HG03571 (cell line): Measurements from ENCODE around the gene USP44.

Experiments used
- ATAC-seq: cut with Tn5 transposase; IDR thresholded peaks from one replicate; pipeline ENCODE4 v1.9.1; 2021; ENCODE audit not compliant: unreplicated experiment

The USP44 gene

DNA sequence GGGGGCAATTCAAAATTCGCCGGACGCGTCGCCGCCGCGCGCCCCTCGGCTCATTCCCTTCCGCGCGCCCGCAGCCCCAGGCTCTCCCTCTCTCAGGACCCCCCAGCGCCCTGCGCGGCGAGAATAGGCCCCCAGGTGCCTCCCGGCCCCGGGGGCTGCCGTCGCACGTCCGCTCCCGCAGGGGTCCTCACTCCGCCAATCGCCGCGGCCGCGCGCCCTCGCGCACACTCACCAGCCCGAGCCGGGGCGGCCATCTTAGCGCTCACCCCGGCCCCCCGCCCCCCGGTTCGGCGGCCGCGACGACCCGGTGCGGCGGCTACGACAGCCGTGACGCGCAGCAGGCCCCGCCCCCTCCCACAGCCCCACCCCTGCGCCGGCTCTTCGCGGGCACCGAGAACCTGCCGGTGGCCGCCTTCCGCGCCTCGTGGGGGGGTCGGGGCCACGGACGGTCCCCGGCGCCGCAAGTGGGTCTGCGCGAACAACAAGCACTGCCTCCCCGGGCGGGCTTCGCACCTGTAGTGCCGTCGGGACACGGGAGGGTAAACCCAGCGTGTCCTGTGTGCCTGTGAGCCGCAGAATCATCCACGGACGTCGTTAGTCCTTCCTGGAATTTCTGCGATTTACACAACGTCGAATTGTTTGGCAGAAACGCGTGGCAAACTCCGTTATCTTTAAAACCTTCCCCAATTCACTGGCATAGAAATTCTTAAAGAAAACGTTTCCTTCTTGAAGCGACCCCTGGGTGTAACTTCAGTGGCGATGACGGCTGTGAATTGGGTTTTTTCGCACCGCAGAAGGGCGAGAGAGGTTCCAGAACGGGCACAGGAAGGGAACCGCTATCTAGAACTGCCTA is 2.5 kb downstream of the USP44 start:
- no peak for ATAC-seq

DNA sequence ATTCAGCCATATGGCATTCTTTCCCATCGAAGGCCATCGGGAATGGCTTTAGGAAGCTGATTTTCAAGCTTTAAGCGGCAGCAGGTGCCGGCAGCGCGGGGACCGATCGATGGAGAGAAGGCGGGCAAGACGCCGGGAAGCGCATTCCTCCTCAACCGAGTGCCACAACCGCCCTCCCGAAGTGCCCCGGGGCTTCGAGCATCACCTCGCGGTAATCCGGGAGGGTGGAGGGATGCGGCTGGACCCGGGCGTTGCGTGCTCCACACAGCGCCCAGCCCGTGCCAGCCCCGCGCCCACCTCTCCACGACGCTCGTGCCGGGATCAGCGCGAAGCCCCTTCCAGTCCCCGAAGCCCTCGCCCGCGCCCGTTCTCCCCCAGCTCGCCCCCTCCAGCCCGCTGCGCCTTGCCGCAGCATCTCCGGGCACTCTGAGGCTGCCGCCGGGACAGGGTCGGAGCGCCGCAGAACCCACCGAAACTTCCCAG is 3.2 kb downstream of the USP44 start:
- no peak for ATAC-seq

DNA sequence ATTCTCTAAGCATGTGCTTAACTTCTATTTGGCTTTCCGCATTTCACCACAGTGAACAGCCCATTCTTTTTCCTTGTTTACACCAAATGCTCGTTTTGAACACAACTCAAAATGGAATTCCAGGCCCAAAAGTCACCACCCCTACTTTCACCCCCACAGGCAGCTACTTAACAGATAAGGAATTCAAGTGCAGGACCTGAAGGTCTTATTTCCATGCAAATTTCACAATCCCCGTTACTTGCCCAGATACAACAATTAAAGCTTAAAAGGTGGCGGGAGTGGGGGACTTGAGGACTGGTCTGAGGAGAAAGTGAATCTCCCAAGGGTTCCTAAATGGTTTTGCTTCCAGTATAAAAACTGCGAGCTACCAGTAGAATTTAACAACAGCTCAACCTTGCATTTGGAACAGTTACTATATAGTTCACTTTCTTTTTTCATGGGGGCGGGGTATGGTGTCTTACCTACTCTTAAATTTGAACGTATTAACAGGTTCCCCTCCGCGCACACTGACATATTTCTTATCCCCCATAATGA is 3.7 kb downstream of the USP44 start:
- no peak for ATAC-seq

DNA sequence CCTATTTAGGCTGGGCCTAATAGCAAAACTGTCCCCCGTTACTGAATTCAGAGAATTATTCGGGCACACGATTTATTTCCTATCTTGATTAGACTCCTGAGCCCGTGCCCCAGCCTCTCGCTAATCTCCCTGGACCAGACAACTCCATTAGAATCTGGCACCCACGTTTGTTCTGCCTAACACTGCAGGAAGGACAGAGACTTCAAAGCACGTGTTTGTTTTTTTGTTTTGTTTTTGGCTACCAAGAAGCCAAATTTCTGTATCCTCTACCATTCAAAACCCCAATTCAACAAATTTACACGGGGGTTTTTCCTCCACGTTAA is 4.8 kb downstream of the USP44 start:
- no peak for ATAC-seq

DNA sequence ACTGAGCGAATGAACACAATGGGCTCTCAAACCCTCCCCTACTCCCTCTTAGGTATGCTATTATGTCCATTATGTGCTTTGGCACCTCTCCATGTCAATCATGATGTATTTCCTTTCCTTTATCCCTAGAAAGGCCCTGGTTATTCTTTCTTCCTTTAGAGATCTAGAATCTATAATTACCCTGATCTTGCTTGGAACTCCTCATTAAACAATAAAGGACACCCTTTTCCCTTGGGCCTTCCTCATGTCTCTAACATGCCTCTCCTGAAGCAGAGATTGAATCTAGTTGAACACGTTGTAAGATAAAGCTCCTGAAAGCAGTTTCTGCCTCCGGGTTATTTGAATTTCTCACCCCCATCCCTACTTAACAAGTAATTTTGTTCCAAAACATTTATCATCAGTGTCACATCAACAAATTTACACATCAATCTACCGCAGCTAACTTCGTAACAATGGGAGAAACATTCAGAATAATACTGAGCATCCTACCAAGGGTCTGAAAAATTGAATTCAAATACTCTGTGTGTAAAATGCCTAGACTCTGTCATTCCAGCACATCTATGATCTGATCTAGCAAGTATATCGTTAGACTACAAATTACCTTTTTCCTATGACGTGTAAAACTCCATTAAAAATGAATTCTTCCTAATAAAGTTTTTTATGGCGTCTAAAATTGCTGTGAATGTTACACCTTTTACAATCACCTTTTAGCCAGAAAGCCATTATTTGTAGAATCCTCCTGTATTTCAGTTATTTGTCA is 5.4 kb downstream of the USP44 start:
- ATAC-seq = no peak

DNA sequence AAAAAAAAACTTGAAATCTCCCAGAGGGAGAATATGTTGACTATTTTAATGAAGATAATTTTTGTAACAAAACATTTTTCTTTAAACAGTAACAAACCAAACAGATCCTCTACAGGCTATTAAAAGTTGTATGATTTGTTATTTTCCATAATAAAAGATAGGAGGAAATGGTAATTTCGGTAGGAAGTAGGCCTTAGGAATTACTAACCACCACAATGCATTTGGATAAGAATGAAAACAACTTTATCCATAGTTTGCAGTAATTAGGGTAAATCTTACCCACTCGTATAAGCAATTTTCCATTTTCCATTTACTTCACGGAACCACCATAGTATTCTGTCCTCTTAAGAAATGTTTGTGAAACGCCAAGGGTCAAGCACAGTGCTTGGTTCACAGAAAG is 6.0 kb downstream of the USP44 start:
- no peak for ATAC-seq

DNA sequence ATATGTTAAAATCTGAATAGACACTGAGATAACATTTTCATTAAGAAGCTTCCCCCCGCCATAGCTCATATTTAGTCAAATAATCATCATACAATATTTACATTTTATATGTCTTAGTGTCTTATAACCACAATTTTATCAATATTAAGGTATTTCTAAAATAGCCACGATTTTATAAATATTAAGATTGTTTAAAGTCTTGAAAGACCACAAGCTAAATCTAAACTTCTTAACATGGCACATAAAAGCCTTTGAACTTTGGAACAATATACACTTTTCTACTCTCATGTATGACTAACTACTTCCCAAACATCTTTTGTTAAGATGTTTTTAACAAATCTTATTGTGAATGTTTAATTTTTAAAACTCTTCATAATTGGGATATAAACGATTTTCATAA is 6.5 kb downstream of the USP44 start:
- no peak for ATAC-seq

DNA sequence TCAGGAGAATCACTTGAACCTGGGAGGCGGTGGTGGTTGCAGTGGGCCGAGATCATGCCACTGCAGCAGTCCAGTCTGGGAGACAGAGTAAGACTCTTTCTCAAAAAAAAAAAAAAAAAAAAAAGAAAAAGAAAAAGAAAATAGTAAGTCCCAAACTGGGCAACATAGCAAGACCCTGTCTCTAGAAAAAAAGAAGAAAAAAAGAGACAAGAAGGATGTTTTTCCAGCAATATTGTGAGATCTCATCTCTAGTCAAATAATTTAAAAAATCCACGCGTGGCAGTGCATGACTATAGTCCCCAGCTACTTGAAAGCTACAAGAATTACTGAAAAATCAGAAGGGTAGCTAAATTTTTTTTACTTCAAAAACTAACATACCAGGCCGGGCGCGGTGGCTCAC is 8.0 kb downstream of the USP44 start:
- ATAC-seq = no peak

DNA sequence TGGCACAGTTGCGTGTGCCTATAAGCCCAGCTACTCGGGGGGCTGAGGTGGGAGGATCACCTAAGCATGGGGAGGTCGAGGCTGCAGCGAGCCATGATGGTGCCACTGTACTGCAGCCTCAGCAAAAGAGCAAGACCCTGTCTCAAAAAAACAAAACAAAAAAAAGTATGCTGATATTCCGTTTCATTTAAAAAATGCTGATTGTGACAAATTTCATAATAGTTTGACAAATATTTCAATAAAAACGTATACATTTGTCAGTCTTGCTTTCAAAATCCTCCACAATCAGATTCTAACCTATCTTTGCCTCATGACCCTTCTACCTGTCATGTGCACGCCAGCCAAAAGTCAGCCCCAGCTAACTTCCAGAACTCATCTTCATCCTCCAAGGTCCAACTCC is 9.8 kb downstream of the USP44 start:
- ATAC-seq = no peak

DNA sequence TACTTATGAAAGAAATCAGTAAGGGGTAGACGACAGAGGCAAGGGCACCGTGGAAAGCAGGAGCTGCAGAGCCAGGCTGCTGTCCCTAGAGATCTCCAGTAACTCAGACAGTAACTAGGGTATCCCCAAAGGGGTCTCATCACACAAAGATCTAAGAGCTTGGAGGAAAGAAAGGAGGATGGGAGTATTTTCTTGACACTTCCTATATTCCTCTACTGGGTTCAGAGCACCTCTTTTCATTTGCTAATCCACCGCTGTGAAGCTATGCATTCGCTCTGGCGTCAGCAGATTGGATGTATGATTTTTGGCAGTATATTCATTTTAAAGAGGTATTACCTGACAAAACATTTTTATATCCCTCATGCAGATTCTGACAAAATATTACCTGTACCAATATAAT is 12.6 kb downstream of the USP44 start:
- no peak for ATAC-seq

DNA sequence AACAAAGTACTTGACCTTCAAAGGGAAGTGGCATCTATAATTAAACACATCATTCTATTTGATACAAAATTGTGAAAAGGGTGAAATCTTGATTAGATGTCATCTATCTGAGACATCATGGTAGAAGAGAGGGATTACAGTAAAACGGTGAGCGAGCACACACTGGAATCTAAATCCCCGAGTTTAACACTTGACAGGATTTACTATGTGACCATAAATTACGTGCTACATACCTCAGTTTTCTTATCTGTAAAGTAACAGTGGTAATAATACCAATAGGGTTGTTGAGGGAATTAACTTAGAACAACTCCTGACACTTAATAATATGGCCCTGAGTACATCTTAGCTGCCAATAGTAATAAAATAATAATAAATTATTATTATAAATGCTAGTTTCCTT is 13.3 kb downstream of the USP44 start:
- no peak for ATAC-seq

DNA sequence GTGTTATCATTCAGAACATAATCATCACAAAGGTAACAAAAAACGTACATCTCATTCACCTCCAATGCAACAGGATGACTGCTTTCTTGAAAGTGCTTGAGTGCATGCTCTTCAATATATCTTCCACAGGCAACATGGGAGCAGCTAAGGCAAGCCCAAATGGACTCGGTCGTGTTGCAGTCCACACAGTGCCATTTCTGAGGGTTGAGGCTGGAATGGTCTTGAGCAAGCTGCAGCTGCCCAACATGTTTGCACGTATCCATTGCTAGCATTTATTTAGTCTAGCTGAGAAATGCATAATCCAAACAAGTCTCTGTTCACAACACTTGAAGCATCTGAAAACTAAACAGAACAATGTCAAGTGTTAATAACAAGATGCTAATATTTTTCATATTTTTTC is 17.3 kb downstream of the USP44 start:
- ATAC-seq = no peak

DNA sequence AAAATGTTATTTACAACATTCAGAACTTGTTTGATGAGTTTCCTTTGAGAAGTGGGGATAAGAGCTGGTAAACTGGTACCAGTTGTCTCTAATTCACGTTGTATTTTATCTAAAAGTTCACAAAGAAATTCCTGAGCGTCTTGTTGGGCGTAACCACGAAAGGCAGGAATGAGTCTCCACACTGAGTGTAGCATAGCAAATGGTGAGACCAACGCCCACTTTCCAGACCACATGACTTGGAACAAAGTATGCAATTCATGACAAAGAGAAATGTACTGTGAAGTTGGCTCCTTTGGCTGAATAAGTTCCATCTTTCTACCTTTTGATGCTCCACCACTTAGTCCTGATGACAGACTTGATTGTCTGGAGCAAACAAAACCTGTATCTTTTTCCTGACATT is 18.4 kb downstream of the USP44 start:
- no peak for ATAC-seq

DNA sequence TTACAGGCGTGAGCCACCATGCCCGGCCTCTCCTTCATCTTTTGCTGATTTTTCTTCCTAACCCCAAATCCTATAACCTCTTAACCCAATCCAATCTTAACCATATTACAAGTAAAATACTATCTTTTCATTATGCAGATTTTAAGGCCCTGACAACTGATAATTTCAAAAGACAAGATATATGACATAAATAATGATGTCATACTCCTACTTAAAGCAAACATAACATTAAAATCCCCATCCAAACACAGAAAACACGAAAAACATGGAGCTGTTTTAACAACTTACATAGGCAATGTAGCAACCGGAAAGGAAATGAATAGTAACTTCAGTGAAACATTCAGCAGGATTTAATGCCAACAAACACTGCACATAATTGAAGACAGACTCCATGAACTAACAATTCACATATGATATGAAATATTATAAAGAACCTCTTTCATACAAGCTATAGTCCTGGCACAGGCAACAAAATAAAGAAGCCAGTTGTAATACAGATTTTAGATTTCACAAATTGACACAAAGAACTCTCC is 21.5 kb downstream of the USP44 start:
- no peak for ATAC-seq

DNA sequence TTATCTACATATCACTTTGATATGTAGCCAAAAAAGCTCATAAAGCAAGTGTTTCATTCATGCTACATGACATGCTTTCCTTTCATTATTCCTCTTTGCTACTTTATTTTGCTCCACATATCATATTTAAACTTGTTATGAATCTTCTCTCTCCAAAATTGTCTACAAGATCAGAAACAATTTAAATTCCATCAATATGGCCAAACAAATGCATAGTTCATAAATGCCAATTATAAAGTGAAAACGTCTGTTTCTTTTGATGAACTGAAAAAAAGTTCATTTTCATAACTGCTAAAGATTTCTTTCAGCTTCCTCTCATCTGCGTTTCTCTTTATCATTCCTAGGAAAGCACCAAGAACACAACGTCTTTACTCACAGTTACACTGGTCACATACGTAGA is 22.8 kb downstream of the USP44 start:
- ATAC-seq = no peak

DNA sequence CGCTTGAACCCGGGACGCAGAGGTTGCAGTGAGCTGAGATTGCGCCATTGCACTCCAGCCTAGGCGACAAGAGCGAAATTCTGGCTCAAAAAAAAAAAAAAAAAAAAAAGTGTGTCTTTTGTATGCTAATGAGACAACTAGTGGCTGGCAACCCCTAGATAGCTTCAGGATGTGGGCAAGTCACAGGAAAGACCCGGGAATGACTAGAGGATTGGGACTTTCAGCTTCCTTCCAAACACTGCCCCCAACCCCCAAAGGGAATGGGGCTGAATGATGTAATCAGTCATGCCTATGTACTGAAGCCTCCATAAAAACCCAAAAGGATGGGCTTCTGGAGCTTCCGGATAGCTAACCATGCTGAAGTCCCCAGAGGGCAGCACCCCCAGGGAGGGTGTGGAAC is 28.6 kb downstream of the USP44 start:
- no peak for ATAC-seq

DNA sequence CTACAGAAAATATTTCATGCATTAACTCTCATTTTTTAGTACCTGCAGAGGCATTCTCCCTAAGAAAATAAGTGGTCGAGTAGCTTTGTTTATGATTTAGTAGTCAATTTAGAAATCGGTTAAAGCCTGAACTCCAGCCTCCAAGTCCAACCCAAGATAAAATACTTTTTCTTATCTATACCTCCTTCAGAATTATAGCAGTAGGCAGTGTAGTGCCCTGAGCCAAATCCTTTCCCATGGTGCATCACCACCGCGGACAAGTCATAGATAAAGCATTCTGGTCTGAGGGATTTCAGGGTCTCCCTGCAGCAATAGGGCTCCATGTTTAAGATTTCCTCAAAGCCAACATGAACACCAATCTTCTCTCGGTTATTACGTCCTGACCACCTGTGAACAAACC is 30.5 kb downstream of the USP44 start:
- ATAC-seq = no peak

DNA sequence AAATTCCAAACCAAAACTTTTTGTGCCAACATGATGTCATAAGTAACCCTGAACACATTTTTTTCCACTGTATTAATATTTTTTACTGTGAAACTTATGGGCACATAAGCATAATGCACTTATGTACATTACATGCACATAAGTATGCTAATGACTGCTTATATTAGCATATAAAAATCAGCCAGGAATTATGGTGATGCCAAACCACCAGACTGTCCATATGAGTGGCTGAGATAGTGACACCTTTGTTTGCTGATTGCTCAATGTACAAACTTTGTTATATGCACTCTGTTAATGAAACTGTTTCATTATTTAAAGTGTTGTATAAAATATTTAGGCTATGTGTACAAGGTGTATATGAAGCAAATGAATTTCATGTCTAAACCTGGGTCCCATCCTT is 32.3 kb downstream of the USP44 start:
- ATAC-seq = no peak

DNA sequence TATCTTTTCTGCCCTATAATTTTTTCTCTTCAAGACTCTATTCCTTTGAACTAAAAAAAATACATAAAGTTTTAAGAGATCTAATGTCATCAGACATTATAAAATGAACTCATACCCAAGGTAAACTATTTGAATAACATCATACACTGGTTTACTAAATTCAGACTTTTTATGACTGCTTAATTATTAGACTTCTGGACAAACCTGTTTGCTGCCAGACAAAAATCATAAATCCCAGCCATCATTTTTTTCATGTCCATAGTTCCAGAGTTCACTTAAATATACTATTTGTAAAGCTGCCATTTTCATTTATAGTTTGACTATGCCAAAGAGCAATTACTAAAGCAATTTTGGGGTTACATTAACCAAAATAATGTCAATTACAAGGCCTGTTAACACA is 34.0 kb downstream of the USP44 start:
- no peak for ATAC-seq

DNA sequence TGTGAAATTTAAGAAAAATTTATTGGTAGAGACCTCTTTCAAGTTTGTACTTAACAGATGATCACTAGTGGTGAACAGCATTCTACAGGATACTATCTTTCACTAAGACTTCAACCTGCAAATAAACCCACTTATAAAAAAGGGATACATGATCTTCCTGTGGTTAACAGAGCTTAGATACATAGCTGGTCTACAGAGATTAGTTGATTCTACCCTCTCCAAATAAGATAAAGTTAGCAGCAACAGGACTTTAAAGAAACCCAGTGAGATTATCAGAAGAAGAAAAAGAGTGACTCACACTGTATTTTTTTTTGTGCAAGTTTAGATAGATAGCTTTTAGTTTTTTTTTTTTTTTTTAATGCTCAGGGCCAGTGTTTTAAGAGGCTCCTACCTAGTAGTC is 34.5 kb downstream of the USP44 start:
- no peak for ATAC-seq

DNA sequence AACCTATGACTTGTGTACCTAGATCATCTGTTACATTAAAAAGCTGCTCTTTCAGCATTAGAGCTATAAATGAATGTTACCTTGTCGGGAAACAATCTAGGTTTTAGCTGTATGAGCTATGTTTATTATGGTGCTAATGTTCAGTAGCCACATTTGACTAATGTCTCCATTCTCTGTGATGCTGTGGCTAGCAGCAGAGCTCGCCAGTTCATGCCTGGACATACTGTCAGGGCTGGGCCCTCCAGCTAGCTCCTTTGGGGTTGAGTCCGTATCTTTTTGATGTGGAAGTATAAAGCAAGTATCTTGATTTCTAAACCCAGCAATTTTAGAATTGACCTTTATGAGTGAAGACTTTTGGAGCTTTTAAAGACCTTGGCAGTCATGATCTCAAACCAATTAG is 36.1 kb downstream of the USP44 start:
- ATAC-seq = no peak

DNA sequence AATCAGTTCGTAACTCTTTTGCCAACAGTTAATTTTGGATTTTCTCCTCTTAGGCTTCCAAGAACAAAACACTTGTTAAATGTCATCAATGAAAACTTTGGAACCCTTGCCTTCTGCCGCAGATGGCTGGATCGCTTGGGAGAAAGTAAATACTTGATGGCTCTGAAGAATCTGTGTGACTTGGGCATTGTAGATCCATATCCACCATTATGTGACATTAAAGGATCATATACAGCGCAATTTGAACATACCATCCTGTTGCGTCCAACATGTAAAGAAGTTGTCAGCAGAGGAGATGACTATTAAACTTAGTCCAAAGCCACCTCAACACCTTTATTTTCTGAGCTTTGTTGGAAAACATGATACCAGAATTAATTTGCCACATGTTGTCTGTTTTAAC is 37.7 kb downstream of the USP44 start:
- no peak for ATAC-seq
